ENCODE measurements around the gene PLAC9.
"Not testable (repeated sequence)": the region's sequence is repeated elsewhere in the genome, so short reads cannot be mapped to it uniquely, and the experiment has no call there.

DNA sequence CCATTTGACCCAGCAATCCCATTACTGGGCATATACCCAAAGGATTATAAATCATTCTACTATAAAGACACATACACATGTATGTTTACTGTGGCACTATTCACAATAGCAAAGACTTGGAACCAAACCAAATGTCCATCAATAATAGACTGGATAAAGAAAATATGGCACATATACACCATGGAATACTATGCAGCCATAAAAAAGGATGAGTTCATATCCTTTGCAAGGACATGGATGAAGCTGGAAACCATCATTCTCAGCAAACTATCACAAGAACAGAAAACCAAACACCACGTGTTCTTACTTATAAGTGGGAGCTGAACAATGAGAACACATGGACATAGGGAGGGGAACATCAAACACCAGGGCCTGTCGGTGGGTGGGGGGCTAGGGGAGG, 34.3 kb upstream of the PLAC9 start:
- not testable (repeated sequence) for TF ChIP-seq TEAD4 (CRISPR knock-in tag; IDR thresholded peaks at IDR 0.05); ZNF317 (CRISPR knock-in tag; IDR thresholded peaks at IDR 0.05; ENCODE audit: borderline replicate concordance, low read depth); RELA (CRISPR knock-in tag; IDR thresholded peaks at IDR 0.05; ENCODE audit: borderline replicate concordance); SMAD4 (CRISPR knock-in tag; IDR thresholded peaks at IDR 0.05); SP1 (CRISPR knock-in tag; conservative IDR thresholded peaks at IDR 0.05); CREB1 (CRISPR knock-in tag; IDR thresholded peaks at IDR 0.05); ZNF232 (CRISPR knock-in tag; IDR thresholded peaks at IDR 0.05); FOXJ3 (CRISPR knock-in tag; IDR thresholded peaks at IDR 0.05; ENCODE audit: borderline replicate concordance); GABPB1 (CRISPR knock-in tag; IDR thresholded peaks at IDR 0.05); NFYB (CRISPR knock-in tag; conservative IDR thresholded peaks at IDR 0.05; ENCODE audit: low read depth)
- TF ChIP-seq, protein P1, sequence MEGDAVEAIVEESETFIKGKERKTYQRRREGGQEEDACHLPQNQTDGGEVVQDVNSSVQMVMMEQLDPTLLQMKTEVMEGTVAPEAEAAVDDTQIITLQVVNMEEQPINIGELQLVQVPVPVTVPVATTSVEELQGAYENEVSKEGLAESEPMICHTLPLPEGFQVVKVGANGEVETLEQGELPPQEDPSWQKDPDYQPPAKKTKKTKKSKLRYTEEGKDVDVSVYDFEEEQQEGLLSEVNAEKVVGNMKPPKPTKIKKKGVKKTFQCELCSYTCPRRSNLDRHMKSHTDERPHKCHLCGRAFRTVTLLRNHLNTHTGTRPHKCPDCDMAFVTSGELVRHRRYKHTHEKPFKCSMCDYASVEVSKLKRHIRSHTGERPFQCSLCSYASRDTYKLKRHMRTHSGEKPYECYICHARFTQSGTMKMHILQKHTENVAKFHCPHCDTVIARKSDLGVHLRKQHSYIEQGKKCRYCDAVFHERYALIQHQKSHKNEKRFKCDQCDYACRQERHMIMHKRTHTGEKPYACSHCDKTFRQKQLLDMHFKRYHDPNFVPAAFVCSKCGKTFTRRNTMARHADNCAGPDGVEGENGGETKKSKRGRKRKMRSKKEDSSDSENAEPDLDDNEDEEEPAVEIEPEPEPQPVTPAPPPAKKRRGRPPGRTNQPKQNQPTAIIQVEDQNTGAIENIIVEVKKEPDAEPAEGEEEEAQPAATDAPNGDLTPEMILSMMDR (IDR thresholded peaks at IDR 0.05) = not testable (repeated sequence)
- TF ChIP-seq, protein P2, sequence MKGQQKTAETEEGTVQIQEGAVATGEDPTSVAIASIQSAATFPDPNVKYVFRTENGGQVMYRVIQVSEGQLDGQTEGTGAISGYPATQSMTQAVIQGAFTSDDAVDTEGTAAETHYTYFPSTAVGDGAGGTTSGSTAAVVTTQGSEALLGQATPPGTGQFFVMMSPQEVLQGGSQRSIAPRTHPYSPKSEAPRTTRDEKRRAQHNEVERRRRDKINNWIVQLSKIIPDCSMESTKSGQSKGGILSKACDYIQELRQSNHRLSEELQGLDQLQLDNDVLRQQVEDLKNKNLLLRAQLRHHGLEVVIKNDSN (CRISPR knock-in tag; IDR thresholded peaks at IDR 0.05) = not testable (repeated sequence)
- TF ChIP-seq, protein P3, sequence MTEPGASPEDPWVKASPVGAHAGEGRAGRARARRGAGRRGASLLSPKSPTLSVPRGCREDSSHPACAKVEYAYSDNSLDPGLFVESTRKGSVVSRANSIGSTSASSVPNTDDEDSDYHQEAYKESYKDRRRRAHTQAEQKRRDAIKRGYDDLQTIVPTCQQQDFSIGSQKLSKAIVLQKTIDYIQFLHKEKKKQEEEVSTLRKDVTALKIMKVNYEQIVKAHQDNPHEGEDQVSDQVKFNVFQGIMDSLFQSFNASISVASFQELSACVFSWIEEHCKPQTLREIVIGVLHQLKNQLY (CRISPR knock-in tag; IDR thresholded peaks at IDR 0.05) = not testable (repeated sequence)
- TF ChIP-seq, protein P4, sequence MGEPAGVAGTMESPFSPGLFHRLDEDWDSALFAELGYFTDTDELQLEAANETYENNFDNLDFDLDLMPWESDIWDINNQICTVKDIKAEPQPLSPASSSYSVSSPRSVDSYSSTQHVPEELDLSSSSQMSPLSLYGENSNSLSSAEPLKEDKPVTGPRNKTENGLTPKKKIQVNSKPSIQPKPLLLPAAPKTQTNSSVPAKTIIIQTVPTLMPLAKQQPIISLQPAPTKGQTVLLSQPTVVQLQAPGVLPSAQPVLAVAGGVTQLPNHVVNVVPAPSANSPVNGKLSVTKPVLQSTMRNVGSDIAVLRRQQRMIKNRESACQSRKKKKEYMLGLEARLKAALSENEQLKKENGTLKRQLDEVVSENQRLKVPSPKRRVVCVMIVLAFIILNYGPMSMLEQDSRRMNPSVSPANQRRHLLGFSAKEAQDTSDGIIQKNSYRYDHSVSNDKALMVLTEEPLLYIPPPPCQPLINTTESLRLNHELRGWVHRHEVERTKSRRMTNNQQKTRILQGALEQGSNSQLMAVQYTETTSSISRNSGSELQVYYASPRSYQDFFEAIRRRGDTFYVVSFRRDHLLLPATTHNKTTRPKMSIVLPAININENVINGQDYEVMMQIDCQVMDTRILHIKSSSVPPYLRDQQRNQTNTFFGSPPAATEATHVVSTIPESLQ (CRISPR knock-in tag; IDR thresholded peaks at IDR 0.05) = not testable (repeated sequence)

Data from WTC11 (cell line).